SK-N-SH (cell line): ENCODE measurements around the gene CAMK2D. TPM values are rescaled to one million over a fixed set of nuclear protein-coding genes. Genes with fewer than 3 reads are reported as not detected.

Source experiments
- CTCF ChIA-PET: fragments of 300-600, 350-600 bp; formaldehyde crosslinking; extraction: SDS; loops from one replicate; lab custom pipeline; 2021; lab: Yijun Ruan, JAX
- POLR2A ChIA-PET: fragments of 350-600 bp; sonication (Branson Sonifier 250); formaldehyde crosslinking; extraction: SDS; loops from one replicate; lab custom pipeline; 2020; ENCODE audit warnings: antibody characterized with exemption, inconsistent platforms; lab: Yijun Ruan, JAX
- DNase-seq: peaks from one replicate; pipeline ENCODE4 v3.0.0; 2012
- H2AFZ ChIP-seq: fragments of 200-600 bp; sonication (generic); 2 replicates; pipeline ENCODE4 v1.8.1; 2016; ENCODE audit warnings: antibody characterized with exemption, mild to moderate bottlenecking, low read depth
- H3F3A ChIP-seq: fragments of 200-600 bp; sonication (generic); replicated peaks from 2 replicates; pipeline ENCODE3; 2016; ENCODE audit warnings: antibody characterized with exemption, mild to moderate bottlenecking; ENCODE audit not compliant: insufficient read depth
- H3K27ac ChIP-seq, 2 experiments: fragments of 200-500 bp in 1 of 2; fragments of 200-600 bp in 1 of 2; sonication (Bioruptor generic) in 1 of 2; sonication (generic), shearing (Covaris generic) in 1 of 2; 2 replicates each; pipeline versions ENCODE4 v1.5.1 to v1.6.1; 2014 to 2016; ENCODE audit warnings: low read depth in 2 of 2, inconsistent platforms in 1 of 2, low read length in 1 of 2, mild to moderate bottlenecking in 1 of 2, mixed read lengths in 1 of 2
- H3K27me3 ChIP-seq: fragments of 200-600 bp; sonication (generic), shearing (Covaris generic); 2 replicates; pipeline ENCODE4 v1.6.1; 2016; ENCODE audit warnings: mixed run types; ENCODE audit not compliant: insufficient read depth
- H3K36me3 ChIP-seq, 2 experiments: fragments of 200-500 bp in 1 of 2; fragments of 200-600 bp in 1 of 2; sonication (Bioruptor generic) in 1 of 2; sonication (generic) in 1 of 2; replicated peaks in 1 of 2; 2 replicates each; pipeline versions ENCODE3 to v1.5.1; 2014 to 2016; ENCODE audit warnings: low read length in 1 of 2, mild to moderate bottlenecking in 1 of 2; ENCODE audit not compliant: insufficient read depth in 2 of 2, control insufficient read depth in 1 of 2
- H3K4me1 ChIP-seq, 2 experiments: fragments of 200-500 bp in 1 of 2; fragments of 200-600 bp in 1 of 2; sonication (Bioruptor generic) in 1 of 2; sonication (generic), shearing (Covaris generic) in 1 of 2; 2 replicates each; pipeline versions ENCODE4 v1.5.1 to v1.6.1; 2014 to 2016; ENCODE audit warnings: low read depth in 1 of 2, low read length in 1 of 2, mixed run types in 1 of 2; ENCODE audit not compliant: insufficient read depth in 2 of 2, control insufficient read depth in 1 of 2
- H3K4me2 ChIP-seq: fragments of 200-600 bp; sonication (generic), shearing (Covaris generic); 2 replicates; pipeline ENCODE4 v1.6.1; 2017; ENCODE audit warnings: mixed run types
- H3K4me3 ChIP-seq, 2 experiments: fragments of 200-500 bp in 1 of 2; fragments of 200-600 bp in 1 of 2; sonication (Bioruptor generic) in 1 of 2; sonication (generic), shearing (Covaris generic) in 1 of 2; 2 replicates each; pipeline versions ENCODE4 v1.5.1 to v1.8.1; 2014 to 2016; ENCODE audit warnings: low read depth in 2 of 2, inconsistent platforms in 1 of 2, low read length in 1 of 2, mild to moderate bottlenecking in 1 of 2, mixed read lengths in 1 of 2, moderate library complexity in 1 of 2
- H3K79me2 ChIP-seq: fragments of 200-600 bp; sonication (generic); 2 replicates; pipeline ENCODE4 v1.8.1; 2017; ENCODE audit warnings: mild to moderate bottlenecking; ENCODE audit not compliant: insufficient read depth
- H3K9ac ChIP-seq: fragments of 200-600 bp; sonication (generic); 2 replicates; pipeline ENCODE4 v1.6.1; 2017; ENCODE audit warnings: mixed run types
- H3K9me2 ChIP-seq: fragments of 200-600 bp; sonication (generic); 2 replicates; pipeline ENCODE4 v1.6.1; 2017; ENCODE audit warnings: mixed run types
- H3K9me3 ChIP-seq: fragments of 200-600 bp; sonication (generic); 2 replicates; pipeline ENCODE4 v1.6.1; 2017; ENCODE audit warnings: mixed run types, mild to moderate bottlenecking, moderate library complexity
- H4K20me1 ChIP-seq: fragments of 200-600 bp; sonication (generic); 2 replicates; pipeline ENCODE4 v1.6.1; 2017; ENCODE audit warnings: mild to moderate bottlenecking, mixed run types; ENCODE audit not compliant: insufficient read depth
- CHD2 ChIP-seq: fragments of 150-350 bp; IDR thresholded peaks from 2 replicates; pipeline ENCODE4 v1.6.1; 2018; ENCODE audit warnings: low read length; ENCODE audit not compliant: partially characterized antibody
- EP300 ChIP-seq, 2 experiments: IDR thresholded peaks; 2 replicates each; pipeline versions ENCODE4 v1.4.0 to v1.6.1; 2012; ENCODE audit warnings: borderline replicate concordance in 1 of 2, low read depth in 1 of 2, low read length in 1 of 2
- FOSL2 ChIP-seq: IDR thresholded peaks from 2 replicates; pipeline ENCODE4 v1.4.0; 2012; ENCODE audit warnings: low read depth, mild to moderate bottlenecking, moderate library complexity, borderline replicate concordance
- FOXJ3 ChIP-seq: sonication (generic); formaldehyde crosslinking; IDR thresholded peaks from 2 replicates; pipeline ENCODE4 v1.5.1; 2020; ENCODE audit warnings: mild to moderate bottlenecking, missing genetic modification reagents
- GABPA ChIP-seq: IDR thresholded peaks from 2 replicates; pipeline ENCODE4 v1.4.0; 2012; ENCODE audit warnings: low read depth, mild to moderate bottlenecking
- IRF3 ChIP-seq: fragments of 150-350 bp; IDR thresholded peaks from 2 replicates; pipeline ENCODE4 v1.6.1; 2016; ENCODE audit warnings: mild to moderate bottlenecking, low read depth, low read length
- JUND ChIP-seq: IDR thresholded peaks from 2 replicates; pipeline ENCODE4 v1.4.0; 2012
- MXI1 ChIP-seq: IDR thresholded peaks from 2 replicates; pipeline ENCODE4 v1.6.1; 2012; ENCODE audit warnings: mild to moderate bottlenecking, low read depth, low read length, improper control_type of control experiment
- NRF1 ChIP-seq: IDR thresholded peaks from 2 replicates; pipeline ENCODE4 v1.6.1; 2012; ENCODE audit warnings: low read depth, mild to moderate bottlenecking, low read length
- RAD21 ChIP-seq: IDR thresholded peaks from 2 replicates; pipeline ENCODE4 v1.6.1; 2012; ENCODE audit warnings: mild to moderate bottlenecking, low read length
- RCOR1 ChIP-seq: fragments of 150-350 bp; IDR thresholded peaks from 2 replicates; pipeline ENCODE4 v1.6.1; 2017; ENCODE audit warnings: antibody characterized with exemption, low read length
- RFX5 ChIP-seq: IDR thresholded peaks from 2 replicates; pipeline ENCODE4 v1.6.1; 2012; ENCODE audit warnings: mild to moderate bottlenecking, improper control_type of control experiment, low read length
- SIN3A ChIP-seq: IDR thresholded peaks from 2 replicates; pipeline ENCODE4 v1.6.1; 2012; ENCODE audit warnings: low read depth, mild to moderate bottlenecking, low read length, moderate library complexity, borderline replicate concordance
- SMC3 ChIP-seq: IDR thresholded peaks from 2 replicates; pipeline ENCODE4 v1.6.1; 2012; ENCODE audit warnings: low read depth, low read length, improper control_type of control experiment
- TCF12 ChIP-seq: IDR thresholded peaks from 2 replicates; pipeline ENCODE4 v1.4.0; 2012
- TEAD4 ChIP-seq: IDR thresholded peaks from 2 replicates; pipeline ENCODE4 v1.4.0; 2012; ENCODE audit warnings: mild to moderate bottlenecking, borderline replicate concordance; ENCODE audit not compliant: insufficient read depth
- WGBS: methylation state at CpG from one replicate; pipeline ENCODE4 v1.1.6; 2017; ENCODE audit warnings: low lambda C conversion rate; 5-methylcytosine and 5-hydroxymethylcytosine counted together
- polyA plus RNA-seq, 3 experiments: library from polyadenylated mRNA; depleted of rRNA; stranded (reverse); fragments of >200 nt; gene quantifications; 2 replicates each; pipeline ENCODE4 v1.2.3, GENCODE V29; 2012
- TF ChIP-seq, protein P1 (sequence below): IDR thresholded peaks from 2 replicates; pipeline ENCODE4 v1.4.0; 2012; ENCODE audit warnings: low read depth
- TF ChIP-seq, protein P2 (sequence below): IDR thresholded peaks from 2 replicates; pipeline ENCODE4 v1.6.1; 2012; ENCODE audit warnings: mild to moderate bottlenecking, low read depth, low read length, moderate library complexity

The CAMK2D gene
- polyA plus RNA-seq, 1 of the 3 experiments (the other 2 are of a cell fraction), result 17.0 TPM

DNA sequence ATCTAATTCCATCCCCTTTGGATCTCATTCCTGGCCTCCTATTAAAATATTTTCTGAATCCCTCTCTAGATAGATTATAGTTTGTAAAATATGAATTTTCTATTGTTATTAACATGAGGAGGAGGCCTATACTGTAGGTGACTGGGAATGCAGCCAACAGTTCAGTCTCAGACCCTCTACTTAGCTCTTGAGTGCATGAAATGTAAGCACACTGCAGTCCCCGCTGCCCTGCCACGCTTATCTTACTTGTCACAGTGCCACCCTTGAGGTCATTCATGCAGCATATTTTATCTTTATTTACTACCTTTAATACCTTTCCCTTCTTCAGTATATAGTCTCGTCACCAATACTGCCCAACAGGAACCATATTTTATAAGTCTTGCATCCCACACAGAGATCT, 151.0 kb downstream of the CAMK2D start:
- ChIA-PET CTCF (no interaction called here), POLR2A (no interaction called here)
- peaks cover 4 to 27% of the 10 kb centered on the region in 2 experiments for H3K36me3 ChIP-seq
- H3K27ac ChIP-seq, result no peak overlapping the region
- no peak overlapping the region for H3K4me3 ChIP-seq
- H3K4me1 ChIP-seq, result peaks cover 0 to 11% of the 10 kb centered on the region in 2 experiments; a peak in 1 of 4 replicates
- no peak overlapping the region for H3K4me2 ChIP-seq
- H2AFZ ChIP-seq, result no peak overlapping the region
- DNase-seq, result no peak
- H3K9ac ChIP-seq, result no peak overlapping the region
- TF ChIP-seq TEAD4 (no peak), FOXJ3 (no peak), JUND (no peak), TCF12 (no peak)
- H4K20me1 ChIP-seq, result no peaks in the 10 kb centered on the region; the same call in 1 of the 2 replicates
- peaks cover 26% of the 10 kb centered on the region for H3K79me2 ChIP-seq
- no peaks in the 10 kb centered on the region for H3K9me3 ChIP-seq
- no peaks in the 10 kb centered on the region for H3K27me3 ChIP-seq
- 96% methylated on average over 3 of the region's 3 CpGs for WGBS
- no peaks in the 10 kb centered on the region for H3K9me2 ChIP-seq
- H3F3A ChIP-seq, result peaks cover 11% of the 10 kb centered on the region

DNA sequence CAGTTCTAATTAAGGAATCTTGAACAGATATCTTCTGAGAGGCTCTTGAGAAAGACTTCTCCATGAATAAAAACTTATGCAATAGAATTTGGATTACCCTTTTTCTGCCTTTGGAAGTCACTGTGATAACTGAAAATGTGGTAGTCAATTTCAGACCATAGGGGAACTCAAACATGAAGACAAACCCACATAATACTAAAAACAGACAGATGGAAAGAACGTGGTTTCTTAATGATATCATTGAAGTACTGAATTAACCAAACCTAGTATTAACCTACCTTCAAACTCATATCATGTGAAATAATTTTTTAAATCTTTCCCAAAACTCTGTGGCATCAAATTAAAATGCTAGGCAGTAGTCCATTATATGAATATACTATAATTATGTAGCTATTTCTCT, 153.5 kb downstream of the CAMK2D start:
- Histone ChIP-seq H3K9me3 (no peaks in the 10 kb centered on the region), H3K27ac (no peak overlapping the region), H2AFZ (no peak overlapping the region), H3K4me1 (peaks cover 0 to 4% of the 10 kb centered on the region in 2 experiments; a peak in 2 of 4 replicates), H3K27me3 (no peaks in the 10 kb centered on the region), H3K9me2 (no peaks in the 10 kb centered on the region), H3K4me3 (no peak overlapping the region), H3K36me3 (peaks cover 4 to 37% of the 10 kb centered on the region in 2 experiments), H3K79me2 (peaks cover 24% of the 10 kb centered on the region), H3K9ac (no peak overlapping the region), H3K4me2 (no peak overlapping the region), H3F3A (peaks cover 5% of the 10 kb centered on the region), H4K20me1 (no peaks in the 10 kb centered on the region; the same call in 1 of the 2 replicates)
- no peak for DNase-seq
- TF ChIP-seq RCOR1 (no peak), GABPA (no peak), EP300 (IDR thresholded peaks at IDR 0.05; ENCODE audit: borderline replicate concordance in 1 of 2, low read depth in 1 of 2, low read length in 1 of 2) (no peak), FOSL2 (no peak), SMC3 (no peak), MXI1 (no peak)
- TF ChIP-seq, protein P1, sequence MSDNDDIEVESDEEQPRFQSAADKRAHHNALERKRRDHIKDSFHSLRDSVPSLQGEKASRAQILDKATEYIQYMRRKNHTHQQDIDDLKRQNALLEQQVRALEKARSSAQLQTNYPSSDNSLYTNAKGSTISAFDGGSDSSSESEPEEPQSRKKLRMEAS, result no peak
- POLR2A ChIA-PET, result no interaction called here
- CTCF ChIA-PET, result no interaction called here
- WGBS, result 89% methylated on average over 1 of the region's 1 CpG

- ChIA-PET CTCF (no interaction called here), POLR2A (no interaction called here)
- Histone ChIP-seq H2AFZ (no peak overlapping the region), H3K9ac (no peak overlapping the region), H3F3A (peaks cover 5% of the 10 kb centered on the region), H3K4me3 (no peak overlapping the region), H3K4me2 (no peak overlapping the region), H3K4me1 (no peaks in the 10 kb centered on the region; a peak in 1 of 4 replicates), H3K36me3 (peaks cover 5 to 37% of the 10 kb centered on the region in 2 experiments), H3K79me2 (peaks cover 21% of the 10 kb centered on the region), H4K20me1 (no peaks in the 10 kb centered on the region), H3K9me2 (no peaks in the 10 kb centered on the region), H3K27me3 (no peaks in the 10 kb centered on the region), H3K9me3 (no peaks in the 10 kb centered on the region), H3K27ac (no peak overlapping the region)
- no peak for DNase-seq
- 97% methylated on average over 9 of the region's 9 CpGs for WGBS
- TF ChIP-seq, protein P1, result no peak
- TF ChIP-seq, protein P2, sequence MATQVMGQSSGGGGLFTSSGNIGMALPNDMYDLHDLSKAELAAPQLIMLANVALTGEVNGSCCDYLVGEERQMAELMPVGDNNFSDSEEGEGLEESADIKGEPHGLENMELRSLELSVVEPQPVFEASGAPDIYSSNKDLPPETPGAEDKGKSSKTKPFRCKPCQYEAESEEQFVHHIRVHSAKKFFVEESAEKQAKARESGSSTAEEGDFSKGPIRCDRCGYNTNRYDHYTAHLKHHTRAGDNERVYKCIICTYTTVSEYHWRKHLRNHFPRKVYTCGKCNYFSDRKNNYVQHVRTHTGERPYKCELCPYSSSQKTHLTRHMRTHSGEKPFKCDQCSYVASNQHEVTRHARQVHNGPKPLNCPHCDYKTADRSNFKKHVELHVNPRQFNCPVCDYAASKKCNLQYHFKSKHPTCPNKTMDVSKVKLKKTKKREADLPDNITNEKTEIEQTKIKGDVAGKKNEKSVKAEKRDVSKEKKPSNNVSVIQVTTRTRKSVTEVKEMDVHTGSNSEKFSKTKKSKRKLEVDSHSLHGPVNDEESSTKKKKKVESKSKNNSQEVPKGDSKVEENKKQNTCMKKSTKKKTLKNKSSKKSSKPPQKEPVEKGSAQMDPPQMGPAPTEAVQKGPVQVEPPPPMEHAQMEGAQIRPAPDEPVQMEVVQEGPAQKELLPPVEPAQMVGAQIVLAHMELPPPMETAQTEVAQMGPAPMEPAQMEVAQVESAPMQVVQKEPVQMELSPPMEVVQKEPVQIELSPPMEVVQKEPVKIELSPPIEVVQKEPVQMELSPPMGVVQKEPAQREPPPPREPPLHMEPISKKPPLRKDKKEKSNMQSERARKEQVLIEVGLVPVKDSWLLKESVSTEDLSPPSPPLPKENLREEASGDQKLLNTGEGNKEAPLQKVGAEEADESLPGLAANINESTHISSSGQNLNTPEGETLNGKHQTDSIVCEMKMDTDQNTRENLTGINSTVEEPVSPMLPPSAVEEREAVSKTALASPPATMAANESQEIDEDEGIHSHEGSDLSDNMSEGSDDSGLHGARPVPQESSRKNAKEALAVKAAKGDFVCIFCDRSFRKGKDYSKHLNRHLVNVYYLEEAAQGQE, result no peak
- TF ChIP-seq CHD2 (no peak), SIN3A (no peak), FOXJ3 (no peak), MXI1 (no peak), NRF1 (no peak), RAD21 (no peak), IRF3 (no peak), RFX5 (no peak)
These were observed 154.3 kb downstream of the CAMK2D start for GRCh38 chr4:113607147-113607720.
